Muscle of back (tissue), 11 donors: Measurements from ENCODE around the gene DBX2. TPM values are rescaled to one million over a fixed set of nuclear protein-coding genes. Genes with fewer than 3 reads are reported as not detected.
A peak's percentile ranks its signal among the peaks of the same experiment; 100 is the strongest.
"Not testable (repeated sequence)": the region's sequence is repeated elsewhere in the genome, so short reads cannot be mapped to it uniquely, and the experiment has no call there.

ENCODE experiments used
- DNase-seq, 3 donors: peaks; one replicate each; pipeline versions ENCODE4 v3.0.0 to v3.0.0-alpha.2; 2013
- polyA plus RNA-seq, 10 donors: library from polyadenylated mRNA; unstranded; fragments of 120-200 nt; gene quantifications; one replicate each; pipeline ENCODE4 v1.2.1, GENCODE V29; 2013; ENCODE audit not compliant: insufficient read length in 10 of 10

The DBX2 gene
- polyA plus RNA-seq, 10 donors = 0.11 to 0.42 (median 0.17) TPM; not detected in 1

DNA sequence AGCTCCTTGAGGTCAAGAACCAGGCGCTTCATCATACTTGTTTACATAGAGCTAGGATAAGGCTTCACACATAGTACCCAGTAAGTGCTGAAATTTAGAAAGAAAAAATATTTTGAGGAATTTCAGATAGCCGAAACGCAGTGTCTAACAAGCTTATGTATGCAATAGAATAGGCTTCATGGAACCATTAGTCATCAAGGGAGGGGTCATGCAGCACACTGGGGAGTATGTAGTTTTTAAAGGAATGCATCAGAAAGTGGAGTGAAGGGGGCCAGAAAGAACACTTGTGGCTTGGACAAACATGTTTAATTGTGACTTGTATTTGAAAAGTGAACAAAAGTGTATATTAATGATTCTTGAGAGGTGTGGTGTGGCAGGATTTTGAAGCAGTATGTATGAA lies 38.1 kb downstream of the DBX2 start:
- DNase-seq = no peak

DNA sequence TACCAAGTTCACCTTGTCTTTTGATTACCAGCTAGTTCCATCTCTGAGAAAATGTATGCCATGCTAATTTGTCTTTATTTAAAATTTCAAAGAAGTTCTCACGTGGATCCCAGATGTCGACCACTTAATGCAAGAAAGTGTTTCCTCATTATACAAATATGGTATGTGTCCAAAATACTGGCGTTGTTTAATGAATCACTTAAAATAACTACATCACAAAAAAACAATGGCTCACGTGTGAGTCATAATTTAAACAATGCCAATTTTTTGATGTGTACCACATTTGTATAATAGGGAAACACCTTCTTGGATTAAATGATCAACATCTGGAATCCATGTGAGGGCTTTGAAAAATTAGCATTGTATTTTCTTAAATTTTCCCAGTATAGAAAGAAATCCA lies 40.8 kb downstream of the DBX2 start:
- no peak for DNase-seq

DNA sequence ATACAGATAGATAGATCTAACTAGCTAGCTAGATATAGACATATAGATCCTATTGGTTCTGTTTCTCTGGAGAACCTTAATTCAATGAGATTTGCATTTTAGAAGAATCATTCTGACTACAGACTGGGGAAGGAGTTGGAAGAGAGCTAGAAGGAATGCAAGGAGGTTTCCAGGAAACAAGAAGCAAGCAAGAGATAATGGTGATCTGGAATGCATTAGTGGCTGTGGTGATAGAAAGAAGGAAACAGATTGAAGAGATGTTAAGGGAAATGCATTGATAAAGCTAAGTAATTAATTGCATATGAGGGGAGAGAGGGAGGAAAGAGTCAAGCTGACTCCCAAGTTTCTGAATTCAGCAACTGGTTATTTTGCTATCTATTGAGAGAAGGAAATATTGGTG lies 42.7 kb downstream of the DBX2 start:
- peak in 1 of 3 donors; percentile 10 for DNase-seq

DNA sequence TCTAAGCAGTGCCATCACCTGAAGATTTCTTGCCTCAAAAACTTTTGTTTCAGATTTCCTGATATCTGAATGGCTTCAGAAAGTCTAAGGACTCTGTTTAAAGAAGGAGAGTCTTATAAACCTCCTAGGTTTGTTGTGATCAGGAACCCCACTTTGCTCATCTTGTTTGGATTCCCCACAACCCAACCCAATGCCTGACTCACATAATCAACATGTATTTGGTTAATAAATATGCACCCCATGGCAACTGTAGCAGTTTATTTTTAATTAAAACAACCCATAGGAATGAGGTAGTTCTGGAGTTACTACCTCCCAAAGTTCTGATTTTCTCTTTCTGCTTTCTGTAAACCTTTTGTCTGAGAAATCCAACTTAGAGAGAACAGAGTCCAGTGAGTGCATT lies 51.5 kb downstream of the DBX2 start:
- no peak for DNase-seq

DNA sequence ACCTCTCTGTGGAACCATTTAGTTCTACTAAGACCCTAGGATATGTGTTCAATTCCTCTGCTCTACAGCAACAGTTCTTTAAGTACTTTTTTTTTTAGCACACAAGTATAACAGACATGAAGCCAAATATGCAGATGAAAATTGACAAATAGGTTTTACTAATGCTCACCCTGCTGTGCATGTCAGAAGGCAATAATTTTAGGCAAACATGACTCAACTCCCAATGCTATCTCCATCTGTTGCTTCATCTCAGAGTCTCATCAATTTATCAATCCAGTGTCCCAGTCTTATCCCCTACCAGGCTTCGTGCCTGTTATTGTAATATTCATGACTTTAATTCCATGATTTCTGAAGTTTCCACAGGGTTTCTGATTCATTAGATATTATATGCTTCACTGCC lies 57.7 kb downstream of the DBX2 start:
- no peak for DNase-seq

DNA sequence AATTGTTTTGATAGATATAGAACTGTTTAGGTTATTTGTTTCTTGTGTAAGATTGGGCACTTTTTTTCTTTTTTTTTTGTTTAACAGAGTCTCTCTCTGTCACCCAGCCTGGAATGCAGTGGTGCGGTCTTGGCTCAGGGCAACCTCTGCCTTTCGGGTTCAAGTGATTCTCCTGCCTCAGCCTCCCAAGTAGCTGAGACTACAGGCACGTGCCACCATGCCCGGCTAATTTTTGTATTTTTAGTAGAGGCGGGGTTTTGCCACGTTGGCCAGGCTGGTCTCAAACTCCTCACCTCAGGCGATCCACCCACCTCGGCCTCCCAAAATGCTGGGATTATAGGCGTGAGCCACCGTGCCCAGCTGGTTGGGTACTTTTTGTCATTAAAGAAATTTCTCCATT lies 66.0 kb downstream of the DBX2 start:
- DNase-seq = not testable (repeated sequence)

DNA sequence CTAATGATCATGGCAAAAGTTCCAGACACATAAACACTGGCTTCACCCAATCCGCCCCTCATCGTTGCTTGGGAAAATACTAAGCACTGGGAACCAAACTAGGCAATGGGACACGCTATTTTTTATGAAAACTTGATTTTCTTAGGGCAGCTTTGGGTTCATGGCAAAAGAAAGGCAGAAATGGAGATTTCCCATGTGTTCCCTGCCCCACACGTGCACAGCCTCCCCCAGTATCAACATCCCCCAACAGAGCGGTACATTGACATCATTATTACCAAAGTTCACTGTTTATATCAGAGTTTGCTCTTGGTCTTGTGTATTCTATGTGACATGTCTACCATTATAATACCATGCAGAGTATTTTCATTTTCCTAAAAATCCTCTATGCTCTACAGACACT lies 71.0 kb downstream of the DBX2 start:
- no peak for DNase-seq

DNA sequence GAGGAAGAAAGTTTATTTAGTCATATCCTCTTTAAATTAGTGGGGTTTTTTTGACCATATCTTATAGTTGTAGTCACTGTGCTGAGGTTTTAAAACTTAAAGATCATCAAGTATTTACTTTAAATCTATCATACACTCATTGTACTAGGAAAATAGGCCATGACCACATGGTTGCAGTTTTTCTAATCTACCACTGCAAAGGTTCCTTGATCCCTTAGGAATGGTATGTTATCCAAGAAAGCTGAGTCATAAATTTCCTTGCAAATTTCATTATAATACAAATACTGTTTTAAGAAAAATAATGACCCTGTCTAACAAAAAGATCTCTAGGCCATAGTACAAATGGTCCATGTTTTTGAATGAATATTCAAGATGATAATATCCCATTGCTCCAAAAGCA lies 74.7 kb downstream of the DBX2 start:
- peak in 1 of 3 donors; percentile 7 for DNase-seq

DNA sequence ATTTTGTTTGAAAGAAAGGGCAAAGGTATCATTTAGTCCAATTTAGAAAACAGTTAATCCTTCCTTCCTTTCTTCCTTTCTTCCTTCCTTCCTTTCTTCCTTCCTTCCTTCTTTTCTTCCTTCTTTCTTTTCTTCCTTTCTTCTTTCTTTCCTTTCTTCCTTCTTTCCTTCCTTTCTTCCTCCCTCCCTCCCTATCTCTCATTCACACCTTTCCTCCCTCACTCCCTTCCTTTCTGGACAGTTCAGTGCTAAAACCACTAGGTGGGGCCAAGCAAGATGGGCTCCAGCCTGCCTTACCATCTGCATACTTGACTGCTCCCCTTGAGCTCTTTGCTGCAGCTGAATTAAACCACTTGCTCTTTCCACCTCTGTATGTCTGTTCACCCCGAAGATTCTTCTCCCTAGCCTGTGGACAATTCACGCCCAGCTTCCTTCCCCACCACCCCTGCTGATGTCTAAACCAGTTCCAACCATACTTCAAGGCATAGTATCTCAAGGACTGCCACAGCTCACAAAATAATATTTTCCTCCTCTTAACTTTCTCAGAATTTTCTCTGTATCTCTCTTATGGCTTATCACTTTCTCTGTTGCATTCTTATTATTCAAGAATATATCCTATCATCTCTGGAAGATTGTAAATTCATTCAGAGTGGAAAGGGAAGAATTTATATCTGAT lies 78.0 kb downstream of the DBX2 start:
- DNase-seq = peak in 1 of 3 donors; percentile 26

DNA sequence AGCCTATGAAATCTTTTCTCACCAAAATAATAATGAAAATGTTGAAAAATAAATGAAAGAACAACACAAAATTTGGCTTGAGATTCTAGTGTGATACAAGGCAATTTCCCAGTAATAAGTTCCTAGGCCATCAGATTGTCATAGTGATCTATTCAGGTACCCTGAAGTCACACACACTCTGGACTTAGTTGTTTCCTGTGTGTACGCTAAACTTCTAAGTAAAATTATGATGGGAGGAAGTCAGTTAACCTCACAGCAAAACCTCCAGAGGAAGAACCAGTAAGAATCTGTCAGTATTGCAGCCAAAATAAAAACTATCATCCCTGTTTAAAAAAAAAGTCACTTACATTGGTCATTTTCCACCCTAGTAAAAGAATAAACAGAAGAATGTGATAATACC lies 81.9 kb downstream of the DBX2 start:
- no peak for DNase-seq

Other genes with a start within 250 kb of the DBX2 start
- gene NELL2, start 174.8 kb downstream of the DBX2 start, polyA plus RNA-seq = 10 to 100 TPM in 1 of 10 donors, 1 to 10 TPM in 5, under 1 TPM in 4; 0.55 to 12.3 (median 1.1) TPM
- 10 to 100 TPM; 51.2 to 74.9 (median 61.3) TPM for gene ANO6, start 165.0 kb upstream of the DBX2 start, polyA plus RNA-seq